ENCODE results near the gene KCNK1.

The KCNK1 gene

DNA sequence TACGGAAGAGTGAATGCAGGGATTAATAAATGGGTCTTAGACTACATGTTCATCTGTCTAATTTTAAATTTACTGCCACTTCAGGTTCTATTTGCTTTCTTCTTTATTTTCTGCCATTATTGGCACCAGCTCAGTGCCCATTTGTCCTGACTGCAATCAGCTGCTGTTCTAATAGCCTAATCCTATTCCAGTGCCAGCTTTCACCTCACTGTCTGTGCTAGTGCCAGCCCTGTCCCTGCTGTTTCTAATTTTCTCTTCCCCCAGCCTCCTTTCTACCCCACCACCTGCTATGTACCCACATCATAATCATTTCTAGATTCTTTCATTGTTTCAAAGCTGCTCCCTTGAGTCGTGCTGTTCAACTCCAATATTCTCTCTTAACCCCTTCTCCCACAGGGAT lies 86.4 kb downstream of the KCNK1 start:
- TF ChIP-seq, protein P1, sequence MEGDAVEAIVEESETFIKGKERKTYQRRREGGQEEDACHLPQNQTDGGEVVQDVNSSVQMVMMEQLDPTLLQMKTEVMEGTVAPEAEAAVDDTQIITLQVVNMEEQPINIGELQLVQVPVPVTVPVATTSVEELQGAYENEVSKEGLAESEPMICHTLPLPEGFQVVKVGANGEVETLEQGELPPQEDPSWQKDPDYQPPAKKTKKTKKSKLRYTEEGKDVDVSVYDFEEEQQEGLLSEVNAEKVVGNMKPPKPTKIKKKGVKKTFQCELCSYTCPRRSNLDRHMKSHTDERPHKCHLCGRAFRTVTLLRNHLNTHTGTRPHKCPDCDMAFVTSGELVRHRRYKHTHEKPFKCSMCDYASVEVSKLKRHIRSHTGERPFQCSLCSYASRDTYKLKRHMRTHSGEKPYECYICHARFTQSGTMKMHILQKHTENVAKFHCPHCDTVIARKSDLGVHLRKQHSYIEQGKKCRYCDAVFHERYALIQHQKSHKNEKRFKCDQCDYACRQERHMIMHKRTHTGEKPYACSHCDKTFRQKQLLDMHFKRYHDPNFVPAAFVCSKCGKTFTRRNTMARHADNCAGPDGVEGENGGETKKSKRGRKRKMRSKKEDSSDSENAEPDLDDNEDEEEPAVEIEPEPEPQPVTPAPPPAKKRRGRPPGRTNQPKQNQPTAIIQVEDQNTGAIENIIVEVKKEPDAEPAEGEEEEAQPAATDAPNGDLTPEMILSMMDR (IDR thresholded peaks at IDR 0.05), result no peak
- Histone ChIP-seq H3K4me1 (ENCODE audit: control insufficient read depth in 1 of 2, insufficient read depth in 1 of 2, low read depth in 1 of 2, low read length in 1 of 2) (no peaks in the 10 kb centered on the region), H3K27me3 (no peaks in the 10 kb centered on the region), H3K27ac (no peak overlapping the region), H3K36me3 (no peaks in the 10 kb centered on the region), H3K9me3 (no peaks in the 10 kb centered on the region), H3K4me3 (ENCODE audit: low read depth in 1 of 2, low read length in 1 of 2) (no peak overlapping the region)

DNA sequence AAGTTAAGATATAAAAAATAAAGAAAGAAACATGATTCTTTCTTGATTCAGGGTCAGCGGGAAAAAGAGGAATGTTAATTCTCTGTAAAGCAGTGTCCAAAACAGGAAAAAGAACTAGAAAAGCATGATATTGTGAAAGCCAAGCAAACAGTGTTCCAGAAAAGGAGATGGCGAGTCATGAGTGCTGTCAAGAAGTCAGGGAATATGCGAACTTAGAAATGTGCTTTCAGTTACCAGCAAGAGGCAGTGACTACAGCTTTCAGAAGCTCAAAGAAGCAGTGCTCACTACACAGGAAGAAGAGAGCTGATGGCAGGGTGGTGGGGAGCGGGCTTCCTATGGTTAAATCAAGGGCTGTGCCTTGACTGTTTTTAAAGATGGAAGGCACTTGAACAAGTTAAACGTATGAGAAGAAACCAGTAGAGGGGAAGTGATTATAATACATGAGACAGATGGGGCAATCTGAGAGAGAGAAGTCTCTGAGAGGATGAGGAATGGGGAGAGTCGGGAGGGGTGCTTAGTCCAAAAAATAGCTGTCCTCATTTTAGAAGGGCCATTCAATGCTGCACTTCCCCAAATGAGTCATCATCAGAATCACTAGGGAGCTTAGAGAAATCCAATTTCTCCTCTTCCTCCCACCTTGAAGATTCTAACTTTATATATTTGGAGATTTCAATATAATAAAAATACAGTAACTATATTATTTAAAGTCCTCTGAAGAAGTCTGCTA lies 90.4 kb downstream of the KCNK1 start:
- Histone ChIP-seq H3K27me3 (no peaks in the 10 kb centered on the region), H3K27ac (no peak overlapping the region), H3K9me3 (no peaks in the 10 kb centered on the region), H3K4me1 (ENCODE audit: control insufficient read depth in 1 of 2, insufficient read depth in 1 of 2, low read depth in 1 of 2, low read length in 1 of 2) (no peaks in the 10 kb centered on the region), H3K4me3 (ENCODE audit: low read depth in 1 of 2, low read length in 1 of 2) (no peak overlapping the region), H3K36me3 (no peaks in the 10 kb centered on the region)
- TF ChIP-seq, protein P1 (IDR thresholded peaks at IDR 0.05), result no peak

DNA sequence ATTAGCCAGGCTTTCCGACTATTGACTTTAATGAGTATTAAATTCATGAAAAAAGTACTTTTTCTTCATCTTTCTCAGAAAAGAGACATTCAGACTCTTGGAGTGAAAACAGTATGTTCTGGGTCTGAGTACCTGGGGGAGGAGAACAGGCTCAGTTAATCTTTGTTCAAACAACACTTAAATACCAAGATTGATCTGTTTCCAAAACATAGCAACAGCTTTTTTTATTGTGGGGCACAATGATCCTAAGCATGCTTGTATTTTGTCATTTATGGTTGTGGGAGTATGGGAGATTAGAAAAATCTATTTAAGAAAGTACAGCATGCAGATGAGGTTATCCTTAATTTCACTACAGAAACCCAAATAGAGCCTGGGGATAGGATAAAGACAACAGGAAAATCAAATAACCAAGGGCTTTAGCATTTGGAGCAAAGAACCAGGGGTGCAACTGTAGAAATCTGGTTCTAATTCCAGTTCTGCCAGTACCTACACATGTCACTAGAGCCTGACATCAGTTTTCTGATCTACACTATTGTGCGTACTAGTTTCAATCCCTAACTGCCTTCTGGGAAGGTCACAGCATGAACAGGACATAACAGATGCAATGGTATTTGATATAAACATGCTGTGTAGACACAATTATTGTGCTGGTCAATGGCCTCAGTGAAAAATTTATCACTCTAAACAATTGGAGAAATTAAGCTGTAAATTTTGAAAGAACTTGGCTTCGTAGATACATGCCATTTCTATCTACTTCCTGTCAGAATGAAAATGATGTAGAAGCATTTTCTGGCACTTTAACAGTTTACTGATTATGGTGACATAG lies 91.2 kb downstream of the KCNK1 start:
- TF ChIP-seq, protein P1 (IDR thresholded peaks at IDR 0.05), result no peak
- H3K36me3 ChIP-seq, result no peaks in the 10 kb centered on the region
- no peak overlapping the region for H3K4me3 ChIP-seq (ENCODE audit: low read depth in 1 of 2, low read length in 1 of 2)
- no peak overlapping the region for H3K27ac ChIP-seq
- H3K27me3 ChIP-seq, result no peaks in the 10 kb centered on the region
- H3K4me1 ChIP-seq (ENCODE audit: control insufficient read depth in 1 of 2, insufficient read depth in 1 of 2, low read depth in 1 of 2, low read length in 1 of 2), result no peaks in the 10 kb centered on the region
- no peaks in the 10 kb centered on the region for H3K9me3 ChIP-seq

DNA sequence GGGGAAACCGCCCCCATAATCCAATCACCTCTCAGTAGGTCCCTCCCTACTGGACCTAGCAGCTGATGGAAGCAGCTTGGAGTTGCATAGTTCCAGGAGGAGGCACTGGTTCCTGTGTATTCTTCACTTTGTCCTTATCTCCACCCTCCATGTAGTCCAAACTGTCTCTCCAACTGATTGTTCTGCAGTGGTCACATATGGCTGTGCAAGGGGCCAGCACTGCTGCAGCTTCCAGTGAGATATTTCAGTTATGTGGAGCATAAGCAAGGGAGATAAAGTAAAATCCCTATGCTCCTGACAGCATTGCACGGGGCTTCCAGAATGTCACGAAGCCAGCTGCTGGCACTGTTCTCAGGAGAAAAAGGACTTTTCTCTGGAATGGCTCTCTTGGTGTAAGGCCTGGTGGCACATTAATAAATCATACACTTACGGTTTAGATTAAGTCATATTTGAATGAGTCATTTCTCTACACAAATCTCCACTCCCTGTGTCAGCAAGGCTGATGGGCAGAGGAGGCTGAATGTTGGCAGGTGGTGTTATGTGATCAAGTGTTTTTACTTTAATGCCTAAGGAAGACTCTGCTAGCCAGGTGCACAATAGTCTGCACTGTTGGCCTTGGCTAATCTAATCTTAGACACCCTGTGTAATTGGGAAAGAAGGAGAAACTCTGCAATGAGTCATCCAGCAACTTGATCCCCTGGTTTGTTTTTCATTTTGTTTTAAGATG lies 93.4 kb downstream of the KCNK1 start:
- Histone ChIP-seq H3K27ac (no peak overlapping the region), H3K9me3 (no peaks in the 10 kb centered on the region), H3K4me1 (ENCODE audit: control insufficient read depth in 1 of 2, insufficient read depth in 1 of 2, low read depth in 1 of 2, low read length in 1 of 2) (no peaks in the 10 kb centered on the region), H3K27me3 (no peaks in the 10 kb centered on the region), H3K36me3 (no peaks in the 10 kb centered on the region), H3K4me3 (ENCODE audit: low read depth in 1 of 2, low read length in 1 of 2) (no peak overlapping the region)
- TF ChIP-seq, protein P1 (IDR thresholded peaks at IDR 0.05), result no peak

DNA sequence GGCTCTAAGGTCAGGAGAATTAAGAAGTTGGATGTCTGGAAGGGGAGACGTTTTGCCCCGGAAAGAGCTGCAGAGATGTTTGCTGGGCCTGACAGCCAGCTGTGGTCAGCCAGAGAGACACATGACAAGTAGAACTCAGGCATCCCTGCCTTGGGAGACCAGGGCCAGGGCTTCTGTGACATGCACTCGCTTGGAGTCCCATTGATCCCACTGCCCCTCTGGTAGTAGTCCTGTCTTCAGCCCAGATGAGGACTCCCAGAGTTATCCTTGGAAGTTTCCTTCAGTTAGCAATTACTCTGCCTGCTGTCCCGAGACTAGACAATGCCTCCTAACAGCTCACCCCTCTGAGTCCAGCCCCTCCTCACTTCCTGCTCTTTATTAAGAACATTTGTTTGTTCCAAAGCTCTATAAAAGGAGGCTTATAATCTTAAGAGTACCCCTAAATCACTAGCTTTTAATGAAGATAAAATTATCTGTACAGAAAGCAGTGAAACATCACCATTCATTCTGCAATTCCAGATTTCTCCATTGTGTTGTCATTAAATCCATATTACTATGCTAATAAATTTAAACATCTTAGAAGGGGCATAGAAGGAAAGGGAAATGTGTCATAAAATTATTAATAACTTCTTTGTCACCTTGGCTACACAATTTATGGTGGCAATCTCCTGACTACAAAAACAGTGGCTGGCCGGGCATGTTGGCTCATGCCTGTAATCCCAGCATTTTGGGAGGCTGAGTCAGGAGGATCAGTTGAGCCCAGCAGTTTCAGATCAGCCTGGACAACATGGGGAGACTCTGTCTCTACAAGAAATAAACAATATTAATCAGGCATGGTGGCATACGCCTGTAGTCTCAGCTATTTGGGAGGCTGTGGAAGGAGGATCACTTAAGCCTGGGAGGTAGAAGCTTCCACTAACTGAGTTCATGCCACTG lies 94.2 kb downstream of the KCNK1 start:
- Histone ChIP-seq H3K4me1 (ENCODE audit: control insufficient read depth in 1 of 2, insufficient read depth in 1 of 2, low read depth in 1 of 2, low read length in 1 of 2) (no peaks in the 10 kb centered on the region), H3K27me3 (no peaks in the 10 kb centered on the region), H3K36me3 (no peaks in the 10 kb centered on the region), H3K4me3 (ENCODE audit: low read depth in 1 of 2, low read length in 1 of 2) (no peak overlapping the region), H3K27ac (no peak overlapping the region), H3K9me3 (no peaks in the 10 kb centered on the region)
- TF ChIP-seq, protein P1 (IDR thresholded peaks at IDR 0.05), result no peak

Measured in neutrophil (primary cell).